Ovary (tissue), 9 donors: Measurements from ENCODE around the gene DNAJB9. TPM values are rescaled to one million over a fixed set of nuclear protein-coding genes. Genes with fewer than 3 reads are reported as not detected.

ENCODE experiments used
- DNase-seq, 5 donors: peaks; one replicate each; pipeline ENCODE4 v3.0.0-alpha.2; 2019 to 2020
- H3K27ac ChIP-seq, 2 donors: fragments of 200-600 bp; one replicate each; pipeline versions ENCODE4 v1.5.1 to v1.8.0; 2019 to 2022
- H3K27me3 ChIP-seq: fragments of 200-600 bp; one replicate; pipeline ENCODE4 v1.8.0; 2022
- H3K36me3 ChIP-seq: fragments of 200-600 bp; sonication (generic); one replicate; pipeline ENCODE4 v1.5.1; 2019
- H3K4me1 ChIP-seq: one replicate; pipeline ENCODE4 v1.8.1; 2013; ENCODE audit warnings: mild to moderate bottlenecking, moderate library complexity; ENCODE audit not compliant: insufficient read depth
- H3K4me3 ChIP-seq: fragments of 200-600 bp; sonication (generic); one replicate; pipeline ENCODE4 v1.5.1; 2017
- H3K9me3 ChIP-seq, 2 donors: fragments of 200-600 bp in 1 of 2; sonication (generic) in 1 of 2; one replicate each; pipeline versions ENCODE4 v1.5.1 to v1.8.1; 2013 to 2019; ENCODE audit warnings: mild to moderate bottlenecking in 1 of 2, moderate library complexity in 1 of 2
- EP300 ChIP-seq: sonication (generic); formaldehyde crosslinking; IDR thresholded peaks from one replicate; pipeline ENCODE4 v1.6.1; 2017; ENCODE audit warnings: antibody characterized with exemption
- POLR2A ChIP-seq: fragments of 450-650 bp; IDR thresholded peaks from one replicate; pipeline ENCODE4 v1.6.1; 2017; ENCODE audit warnings: antibody characterized with exemption, mild to moderate bottlenecking, moderate library complexity
- WGBS, 3 donors: extraction: QIAGEN DNeasy Blood & Tissue Kit in 1 of 3; methylation state at CpG; one replicate each; pipeline versions ENCODE4 v1.1.5 to v1.1.7; 2013 to 2017; 5-methylcytosine and 5-hydroxymethylcytosine counted together
- intact Hi-C, 4 donors: fragments of 100-400 bp; cut with DNase I; formaldehyde crosslinking; loops; one replicate each; pipeline versions ENCODE4 v1.11.0 to v1.15.1; 2022 to 2023
- polyA plus RNA-seq, 2 donors: library from polyadenylated mRNA; stranded (reverse); fragments of 200-250 nt in 1 of 2; fragments of 350-450 nt in 1 of 2; fragmentation: Illumina TruSeq in 1 of 2; extraction: RNeasy Lipid Tissue Mini Kit (QIAGEN cat#74804) in 1 of 2; gene quantifications; one replicate each; pipeline ENCODE4 v1.2.3, GENCODE V29; 2013 to 2014
- total RNA-seq, 7 donors: library from RNA; depleted of rRNA in 2 of 7; stranded (reverse); fragments of >200 nt in 2 of 7; fragmentation: NEBNext Ultra II Directional in 3 of 7; extraction: Animal tissue kit (Norgen Biotek cat#: 25700) in 3 of 7; gene quantifications; one replicate each; pipeline versions ENCODE4 v1.1.0 to v1.2.4, GENCODE V29; 2016 to 2023
- TF ChIP-seq, protein P1 (sequence below), 3 donors: fragments of 450-650 bp in 2 of 3; fragments of 200-600 bp in 1 of 3; IDR thresholded peaks; one replicate each; pipeline versions ENCODE4 v1.5.1 to v1.8.0; 2016 to 2022; ENCODE audit warnings: antibody characterized with exemption in 3 of 3, mild to moderate bottlenecking in 1 of 3
- donor health status: DM: no; HTN: no; CAD: no; lungs with moderate emphysema.
- donor health status: DM: no; HTN: no; CAD: no.
- donor health status: Bipolar disorder and iron deficiency.
- donor health status: DM: yes; HTN: yes; CAD: no.
- donor health status: DM: no; HTN: no; CAD: no.
- donor health status: DM: yes; HTN: yes; CAD: no.

DNAJB9 gene
- total and polyA plus RNA-seq, 9 donors: 17.5 to 44.2 (median 24.0) TPM

DNA sequence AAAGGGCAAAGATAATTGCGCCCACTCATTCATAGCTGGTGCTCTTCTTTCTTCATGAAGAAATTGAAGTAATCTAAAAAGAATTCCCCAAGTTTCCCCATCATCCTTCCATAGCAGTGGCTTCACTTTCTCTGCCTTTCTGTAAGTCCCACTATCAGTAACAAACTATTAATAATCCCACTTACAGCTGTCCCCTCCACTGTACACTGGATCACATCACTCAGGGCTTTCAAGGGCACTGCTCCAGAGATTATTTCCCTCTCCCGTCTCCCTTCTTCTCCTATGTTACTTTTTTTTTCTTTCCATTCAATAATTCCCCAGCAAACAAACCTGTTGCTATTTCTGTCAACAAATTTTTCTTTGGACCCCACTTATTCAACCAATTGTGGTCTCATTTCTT lies 16.2 kb downstream of the DNAJB9 start:
- 59 to 65% (median 62%) methylated on average over 2 of the region's 2 CpGs for WGBS, 3 donors
- Histone ChIP-seq H3K4me1 (no peaks in the 10 kb centered on the region), H3K36me3 (no peaks in the 10 kb centered on the region), H3K9me3 (no peaks in the 10 kb centered on the region), H3K27ac (no peak overlapping the region), H3K4me3 (no peak overlapping the region), H3K27me3 (no peaks in the 10 kb centered on the region)
- no peak for DNase-seq
- intact Hi-C loops: no loop called here
- no peak for TF ChIP-seq EP300
- TF ChIP-seq, protein P1, sequence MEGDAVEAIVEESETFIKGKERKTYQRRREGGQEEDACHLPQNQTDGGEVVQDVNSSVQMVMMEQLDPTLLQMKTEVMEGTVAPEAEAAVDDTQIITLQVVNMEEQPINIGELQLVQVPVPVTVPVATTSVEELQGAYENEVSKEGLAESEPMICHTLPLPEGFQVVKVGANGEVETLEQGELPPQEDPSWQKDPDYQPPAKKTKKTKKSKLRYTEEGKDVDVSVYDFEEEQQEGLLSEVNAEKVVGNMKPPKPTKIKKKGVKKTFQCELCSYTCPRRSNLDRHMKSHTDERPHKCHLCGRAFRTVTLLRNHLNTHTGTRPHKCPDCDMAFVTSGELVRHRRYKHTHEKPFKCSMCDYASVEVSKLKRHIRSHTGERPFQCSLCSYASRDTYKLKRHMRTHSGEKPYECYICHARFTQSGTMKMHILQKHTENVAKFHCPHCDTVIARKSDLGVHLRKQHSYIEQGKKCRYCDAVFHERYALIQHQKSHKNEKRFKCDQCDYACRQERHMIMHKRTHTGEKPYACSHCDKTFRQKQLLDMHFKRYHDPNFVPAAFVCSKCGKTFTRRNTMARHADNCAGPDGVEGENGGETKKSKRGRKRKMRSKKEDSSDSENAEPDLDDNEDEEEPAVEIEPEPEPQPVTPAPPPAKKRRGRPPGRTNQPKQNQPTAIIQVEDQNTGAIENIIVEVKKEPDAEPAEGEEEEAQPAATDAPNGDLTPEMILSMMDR (IDR thresholded peaks at IDR 0.05): no peak
- no peak for TF ChIP-seq POLR2A

- H3K4me3 ChIP-seq: no peak overlapping the region
- H3K27ac ChIP-seq: no peak overlapping the region
- no peaks in the 10 kb centered on the region for H3K27me3 ChIP-seq
- H3K36me3 ChIP-seq: no peaks in the 10 kb centered on the region
- H3K4me1 ChIP-seq: no peaks in the 10 kb centered on the region
- 56 to 85% (median 77%) methylated on average over 2 to 3 of the region's 3 CpGs for WGBS, 3 donors
- intact Hi-C loops: no loop called here
- TF ChIP-seq EP300 (no peak), POLR2A (no peak)
- TF ChIP-seq, protein P1 (IDR thresholded peaks at IDR 0.05): no peak
- no peaks in the 10 kb centered on the region for H3K9me3 ChIP-seq
- no peak for DNase-seq
Measured at GRCh38 chr7:108586274-108586710, 16.6 kb downstream of the DNAJB9 start.

- no peaks in the 10 kb centered on the region for H3K9me3 ChIP-seq
- H3K27me3 ChIP-seq: no peaks in the 10 kb centered on the region
- H3K36me3 ChIP-seq: no peaks in the 10 kb centered on the region
- H3K4me1 ChIP-seq: no peaks in the 10 kb centered on the region
- TF ChIP-seq EP300 (no peak), POLR2A (no peak)
- TF ChIP-seq, protein P1 (IDR thresholded peaks at IDR 0.05): no peak
- H3K4me3 ChIP-seq: no peak overlapping the region
- no peak for DNase-seq
- H3K27ac ChIP-seq: no peak overlapping the region
- intact Hi-C loops: no loop called here
Measured at GRCh38 chr7:108589199-108589598, 19.5 kb downstream of the DNAJB9 start.

- intact Hi-C loops: no loop called here
- no peak overlapping the region for H3K27ac ChIP-seq
- H3K4me1 ChIP-seq: no peaks in the 10 kb centered on the region
- DNase-seq: no peak
- 39 to 52% (median 47%) methylated on average over 1 of the region's 1 CpG for WGBS, 3 donors
- no peak overlapping the region for H3K4me3 ChIP-seq
- no peaks in the 10 kb centered on the region for H3K27me3 ChIP-seq
- TF ChIP-seq EP300 (no peak), POLR2A (no peak)
- TF ChIP-seq, protein P1 (IDR thresholded peaks at IDR 0.05): no peak
- H3K9me3 ChIP-seq: no peaks in the 10 kb centered on the region
- no peaks in the 10 kb centered on the region for H3K36me3 ChIP-seq
Measured at GRCh38 chr7:108589874-108590273, 20.2 kb downstream of the DNAJB9 start.
